HTERT RPE-1 (cell line): ENCODE data around the gene SPP2.

ENCODE experiments used
- in situ Hi-C: fragments of 300-500 bp; cut with MboI; formaldehyde crosslinking; loops from 4 replicates; pipeline ENCODE4 v1.14.3; 2020; ENCODE audit warnings: low sequenced_read_pairs

Gene SPP2

GRCh38 chr2:234091883-234092282 is 41.4 kb downstream of the SPP2 start:
- in situ Hi-C loops, result no loop called here

GRCh38 chr2:234092344-234092743 is 41.8 kb downstream of the SPP2 start:
- in situ Hi-C loops, result no loop called here

GRCh38 chr2:234095301-234095700 is 44.8 kb downstream of the SPP2 start:
- in situ Hi-C loops, result no loop called here

- in situ Hi-C loops, result no loop called here
These were observed 45.7 kb downstream of the SPP2 start for GRCh38 chr2:234096164-234096563.

- in situ Hi-C loops, result no loop called here
These were observed 48.2 kb downstream of the SPP2 start for GRCh38 chr2:234098681-234099080.

- in situ Hi-C loops, result no loop called here
These were observed 48.8 kb downstream of the SPP2 start for GRCh38 chr2:234099266-234099665.

- in situ Hi-C loops, result no loop called here
These were observed 50.2 kb downstream of the SPP2 start for GRCh38 chr2:234100686-234101085.

GRCh38 chr2:234102112-234102511 is 51.6 kb downstream of the SPP2 start:
- in situ Hi-C loops, result no loop called here

- in situ Hi-C loops, result no loop called here
These were observed 57.4 kb downstream of the SPP2 start for GRCh38 chr2:234107861-234108260.

GRCh38 chr2:234109321-234109720 is 58.8 kb downstream of the SPP2 start:
- in situ Hi-C loops, result no loop called here

GRCh38 chr2:234110219-234110618 is 59.7 kb downstream of the SPP2 start:
- in situ Hi-C loops, result no loop called here

- in situ Hi-C loops, result no loop called here
These were observed 61.0 kb downstream of the SPP2 start for GRCh38 chr2:234111523-234111922.

GRCh38 chr2:234116010-234116409 is 65.5 kb downstream of the SPP2 start:
- in situ Hi-C loops, result no loop called here

GRCh38 chr2:234121999-234122398 is 71.5 kb downstream of the SPP2 start:
- in situ Hi-C loops, result no loop called here

- in situ Hi-C loops, result no loop called here
These were observed 75.1 kb downstream of the SPP2 start for GRCh38 chr2:234125451-234126145.

- in situ Hi-C loops, result no loop called here
These were observed 75.6 kb downstream of the SPP2 start for GRCh38 chr2:234126146-234126470.
